Measurements from ENCODE around the gene LRFN2.

GRCh38 chr6:40490508-40490907, 96.7 kb downstream of the LRFN2 start:
- no peak for TF ChIP-seq EZH2 (IDR thresholded peaks at IDR 0.05; ENCODE audit: low read length)
- TF ChIP-seq, protein P1, sequence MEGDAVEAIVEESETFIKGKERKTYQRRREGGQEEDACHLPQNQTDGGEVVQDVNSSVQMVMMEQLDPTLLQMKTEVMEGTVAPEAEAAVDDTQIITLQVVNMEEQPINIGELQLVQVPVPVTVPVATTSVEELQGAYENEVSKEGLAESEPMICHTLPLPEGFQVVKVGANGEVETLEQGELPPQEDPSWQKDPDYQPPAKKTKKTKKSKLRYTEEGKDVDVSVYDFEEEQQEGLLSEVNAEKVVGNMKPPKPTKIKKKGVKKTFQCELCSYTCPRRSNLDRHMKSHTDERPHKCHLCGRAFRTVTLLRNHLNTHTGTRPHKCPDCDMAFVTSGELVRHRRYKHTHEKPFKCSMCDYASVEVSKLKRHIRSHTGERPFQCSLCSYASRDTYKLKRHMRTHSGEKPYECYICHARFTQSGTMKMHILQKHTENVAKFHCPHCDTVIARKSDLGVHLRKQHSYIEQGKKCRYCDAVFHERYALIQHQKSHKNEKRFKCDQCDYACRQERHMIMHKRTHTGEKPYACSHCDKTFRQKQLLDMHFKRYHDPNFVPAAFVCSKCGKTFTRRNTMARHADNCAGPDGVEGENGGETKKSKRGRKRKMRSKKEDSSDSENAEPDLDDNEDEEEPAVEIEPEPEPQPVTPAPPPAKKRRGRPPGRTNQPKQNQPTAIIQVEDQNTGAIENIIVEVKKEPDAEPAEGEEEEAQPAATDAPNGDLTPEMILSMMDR (optimal IDR thresholded peaks at IDR 0.05 in 1 of 3, IDR thresholded peaks at IDR 0.05 in 1 of 3, conservative IDR thresholded peaks at IDR 0.05 in 1 of 3; ENCODE audit: extremely low read depth in 1 of 3, insufficient read depth in 2 of 3, low read length in 3 of 3), result no peak
